Ascending aorta (tissue), 2 donors: ENCODE measurements around the gene EME2. TPM values are rescaled to one million over a fixed set of nuclear protein-coding genes. Genes with fewer than 3 reads are reported as not detected.
A peak's percentile ranks its signal among the peaks of the same experiment; 100 is the strongest.

Experiments
- DNase-seq, 2 donors: peaks; one replicate each; pipeline ENCODE4 v3.0.0-alpha.2; 2019; ENCODE audit warnings: low spot score in 2 of 2
- H3K27ac ChIP-seq, 2 donors: fragments of 200-600 bp; sonication (generic); one replicate each; pipeline ENCODE4 v1.5.1; 2016 to 2017; ENCODE audit warnings: mild to moderate bottlenecking in 1 of 2
- H3K27me3 ChIP-seq: fragments of 200-600 bp; sonication (generic); one replicate; pipeline ENCODE4 v1.5.1; 2017
- H3K36me3 ChIP-seq, 2 donors: fragments of 200-600 bp; sonication (generic); one replicate each; pipeline ENCODE4 v1.5.1; 2016
- H3K4me1 ChIP-seq, 2 donors: fragments of 200-600 bp; sonication (generic); one replicate each; pipeline ENCODE4 v1.5.1; 2016 to 2017; ENCODE audit warnings: mild to moderate bottlenecking in 1 of 2
- H3K4me3 ChIP-seq, 2 donors: fragments of 200-600 bp; sonication (generic); one replicate each; pipeline ENCODE4 v1.5.1; 2016 to 2017; ENCODE audit warnings: mild to moderate bottlenecking in 1 of 2
- H3K9me3 ChIP-seq, 2 donors: fragments of 200-600 bp; sonication (generic); one replicate each; pipeline ENCODE4 v1.5.1; 2016
- intact Hi-C: fragments of 100-400 bp; cut with DNase I; formaldehyde crosslinking; loops from one replicate; pipeline ENCODE4 v1.15.1; 2023
- total RNA-seq: library from RNA; depleted of rRNA; stranded (reverse); fragments of >200 nt; gene quantifications from one replicate; pipeline ENCODE4 v1.1.0, GENCODE V29; 2016
- TF ChIP-seq, protein P1 (sequence below), 3 experiments: fragments of 200-600 bp in 2 of 3; fragments of 450-650 bp in 1 of 3; sonication (generic) in 2 of 3; IDR thresholded peaks; one replicate each; pipeline ENCODE4 v1.5.1; 2016 to 2019; ENCODE audit warnings: antibody characterized with exemption in 3 of 3, mild to moderate bottlenecking in 1 of 3, moderate library complexity in 1 of 3

The EME2 gene
- total RNA-seq, 1 donor from 2014 or later: 25.3 TPM

DNA sequence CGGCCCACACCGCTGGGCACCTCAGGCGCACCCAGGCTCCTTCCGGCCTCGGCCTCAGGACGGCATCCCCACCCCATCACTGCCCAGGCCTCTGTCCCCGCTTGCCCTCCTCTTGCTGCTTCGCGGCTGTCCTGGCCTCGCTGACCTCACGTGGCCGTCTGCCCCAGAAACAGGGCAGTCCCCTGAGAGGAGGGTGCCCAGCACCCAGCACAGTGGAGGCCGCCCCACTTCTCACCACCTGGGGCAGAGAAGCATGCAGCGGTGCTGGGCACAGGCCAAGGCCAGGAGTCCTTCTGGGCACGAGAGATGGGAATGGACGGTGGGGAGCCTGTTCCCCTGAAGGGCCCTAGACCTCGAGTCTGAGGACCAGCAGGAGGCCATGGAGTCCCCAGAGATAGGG is 45.1 kb downstream of the EME2 start:
- H3K36me3 ChIP-seq: peaks cover 60 to 81% of the 10 kb centered on the region in 2 donors
- no peaks in the 10 kb centered on the region for H3K4me1 ChIP-seq
- no peaks in the 10 kb centered on the region for H3K9me3 ChIP-seq
- TF ChIP-seq, protein P1, sequence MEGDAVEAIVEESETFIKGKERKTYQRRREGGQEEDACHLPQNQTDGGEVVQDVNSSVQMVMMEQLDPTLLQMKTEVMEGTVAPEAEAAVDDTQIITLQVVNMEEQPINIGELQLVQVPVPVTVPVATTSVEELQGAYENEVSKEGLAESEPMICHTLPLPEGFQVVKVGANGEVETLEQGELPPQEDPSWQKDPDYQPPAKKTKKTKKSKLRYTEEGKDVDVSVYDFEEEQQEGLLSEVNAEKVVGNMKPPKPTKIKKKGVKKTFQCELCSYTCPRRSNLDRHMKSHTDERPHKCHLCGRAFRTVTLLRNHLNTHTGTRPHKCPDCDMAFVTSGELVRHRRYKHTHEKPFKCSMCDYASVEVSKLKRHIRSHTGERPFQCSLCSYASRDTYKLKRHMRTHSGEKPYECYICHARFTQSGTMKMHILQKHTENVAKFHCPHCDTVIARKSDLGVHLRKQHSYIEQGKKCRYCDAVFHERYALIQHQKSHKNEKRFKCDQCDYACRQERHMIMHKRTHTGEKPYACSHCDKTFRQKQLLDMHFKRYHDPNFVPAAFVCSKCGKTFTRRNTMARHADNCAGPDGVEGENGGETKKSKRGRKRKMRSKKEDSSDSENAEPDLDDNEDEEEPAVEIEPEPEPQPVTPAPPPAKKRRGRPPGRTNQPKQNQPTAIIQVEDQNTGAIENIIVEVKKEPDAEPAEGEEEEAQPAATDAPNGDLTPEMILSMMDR (IDR thresholded peaks at IDR 0.05): no peak
- no peaks in the 10 kb centered on the region for H3K27me3 ChIP-seq
- DNase-seq: peak in 1 of 2 donors; percentile 56
- no peak overlapping the region for H3K4me3 ChIP-seq
- no peak overlapping the region for H3K27ac ChIP-seq
- intact Hi-C loops: no loop called here

DNA sequence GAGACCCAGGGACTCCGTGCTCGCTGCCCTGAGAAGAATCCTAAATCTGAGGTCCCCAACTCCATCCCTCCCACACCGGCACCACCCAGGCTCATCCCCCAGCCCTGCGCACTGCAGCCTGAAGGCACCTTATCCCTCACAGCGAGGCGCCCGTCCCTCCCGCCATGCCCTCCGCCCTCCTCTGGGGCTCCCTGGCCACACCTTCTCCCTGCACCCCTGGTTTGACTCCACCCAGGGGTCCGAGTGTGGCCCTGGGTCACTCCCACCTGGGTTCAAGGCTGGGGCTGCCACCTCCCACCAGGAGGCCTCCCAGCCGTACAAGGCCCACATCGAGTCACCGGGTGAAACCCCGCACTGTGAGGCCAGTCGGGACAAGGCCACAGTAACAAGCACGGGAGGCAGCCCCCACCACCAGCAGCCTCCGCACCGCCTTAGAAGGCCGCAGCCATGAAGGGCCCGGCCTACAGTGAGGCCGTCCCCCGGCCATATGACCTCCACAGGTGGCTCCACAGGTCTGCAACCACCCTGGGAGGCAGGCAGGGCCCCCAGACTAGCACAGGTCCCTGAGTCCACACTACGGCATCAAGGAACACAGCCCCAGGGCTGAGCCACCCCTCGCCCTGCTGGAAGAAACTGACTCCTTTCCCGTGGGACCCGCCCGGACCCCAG is 45.7 kb downstream of the EME2 start:
- no peak overlapping the region for H3K4me3 ChIP-seq
- TF ChIP-seq, protein P1 (IDR thresholded peaks at IDR 0.05): no peak
- intact Hi-C loops: no loop called here
- no peak overlapping the region for H3K27ac ChIP-seq
- H3K9me3 ChIP-seq: no peaks in the 10 kb centered on the region
- peaks cover 61 to 81% of the 10 kb centered on the region in 2 donors for H3K36me3 ChIP-seq
- no peaks in the 10 kb centered on the region for H3K4me1 ChIP-seq
- H3K27me3 ChIP-seq: no peaks in the 10 kb centered on the region
- DNase-seq: no peak

DNA sequence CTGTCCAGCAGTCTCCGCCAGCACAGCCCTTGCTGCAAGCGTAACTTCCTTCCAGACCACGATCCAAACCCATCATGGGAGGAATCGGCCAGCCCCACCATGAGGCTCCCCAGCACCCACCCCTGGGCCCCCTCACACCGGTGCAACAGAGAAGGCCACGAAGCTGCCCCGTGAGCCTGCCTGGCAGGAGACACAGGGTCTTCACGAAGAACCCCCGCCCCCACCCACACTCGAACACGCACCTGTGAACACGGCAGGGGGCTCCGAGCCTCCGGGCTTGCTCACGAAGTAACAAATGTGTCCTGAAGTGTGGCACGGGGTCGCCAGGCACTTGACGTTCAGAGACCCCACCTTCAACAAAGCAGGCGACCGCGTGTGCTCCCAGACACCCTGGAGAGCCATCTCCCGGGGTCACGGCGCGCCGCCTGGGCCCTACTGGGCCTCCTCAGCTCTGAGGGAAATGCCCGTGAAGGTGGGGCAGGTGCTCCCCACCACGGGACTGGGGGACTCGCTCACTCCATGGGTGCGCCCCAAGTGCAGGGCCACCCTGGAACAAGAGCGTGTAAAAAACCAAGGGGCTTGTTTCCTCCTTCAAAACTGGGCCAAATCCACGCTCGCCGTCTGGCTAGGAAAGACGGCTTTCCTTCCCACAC is 46.4 kb downstream of the EME2 start:
- Histone ChIP-seq H3K36me3 (peaks cover 61 to 74% of the 10 kb centered on the region in 2 donors), H3K27ac (no peak overlapping the region), H3K4me1 (no peaks in the 10 kb centered on the region), H3K4me3 (no peak overlapping the region), H3K27me3 (no peaks in the 10 kb centered on the region), H3K9me3 (no peaks in the 10 kb centered on the region)
- no peak for DNase-seq
- intact Hi-C loops: no loop called here
- TF ChIP-seq, protein P1 (IDR thresholded peaks at IDR 0.05): no peak

DNA sequence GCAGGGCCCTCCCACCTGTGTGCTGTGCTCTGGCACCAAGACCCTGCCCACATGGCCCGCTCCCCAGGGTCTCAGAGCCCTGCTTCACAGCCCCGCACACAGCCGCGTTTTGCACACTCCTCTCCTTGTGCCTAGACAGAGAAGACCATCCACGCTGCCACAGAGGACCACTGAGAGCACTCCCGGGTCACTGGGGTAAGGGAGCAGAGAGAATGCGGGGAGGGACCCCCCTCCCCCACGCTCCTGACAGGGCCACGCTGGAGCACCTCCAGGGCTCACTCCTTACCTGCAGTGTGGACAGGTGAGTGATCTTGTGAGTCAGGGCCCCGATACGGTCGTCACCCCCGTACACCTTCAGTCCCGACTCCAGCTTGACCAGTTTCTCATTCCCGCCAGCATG is 47.0 kb downstream of the EME2 start:
- DNase-seq: no peak
- peaks cover 61 to 72% of the 10 kb centered on the region in 2 donors for H3K36me3 ChIP-seq

DNA sequence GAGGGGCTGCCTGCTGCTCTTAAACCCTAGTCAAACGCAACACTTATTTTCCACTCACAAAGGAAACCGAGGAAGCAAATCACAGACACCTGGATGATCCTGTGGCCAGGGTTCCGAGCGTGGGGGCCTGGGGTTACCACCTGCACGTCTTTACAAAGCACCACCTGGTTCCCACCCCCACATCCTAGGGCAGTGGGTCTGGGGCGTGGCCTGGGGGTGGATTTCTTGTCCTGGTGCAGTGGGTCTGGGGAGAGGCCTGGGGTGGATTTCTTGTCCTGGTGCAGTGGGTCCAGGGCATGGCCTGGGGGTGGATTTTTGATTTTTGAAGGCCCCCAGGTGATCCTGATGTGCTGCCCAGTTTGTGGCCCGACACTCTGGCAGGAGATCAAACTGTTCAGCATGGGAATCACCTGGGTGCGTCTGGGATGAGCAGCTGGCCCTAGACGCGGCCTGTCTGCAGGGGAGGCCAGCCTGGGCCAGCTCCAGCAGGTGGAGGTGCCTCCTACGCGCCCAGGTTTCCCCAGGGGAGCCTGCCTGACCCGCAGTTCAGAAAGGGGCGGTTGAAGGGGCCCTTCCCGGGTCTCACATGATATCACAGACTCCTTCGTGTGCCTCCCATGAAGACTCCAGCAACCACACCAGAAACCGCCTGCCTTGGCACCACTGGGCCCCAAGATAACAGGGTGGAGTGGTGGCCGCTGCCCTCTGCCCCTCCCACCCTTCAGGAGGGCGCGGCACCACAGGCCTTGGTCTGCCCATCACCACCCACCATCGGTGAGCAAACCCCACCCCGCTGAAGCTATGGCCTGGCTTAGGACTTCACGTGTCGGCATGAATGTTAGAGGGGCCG is 47.7 kb downstream of the EME2 start:
- no peaks in the 10 kb centered on the region for H3K27me3 ChIP-seq
- no peak overlapping the region for H3K27ac ChIP-seq
- DNase-seq: no peak
- peaks cover 2 to 11% of the 10 kb centered on the region in 2 donors for H3K4me1 ChIP-seq
- no peak overlapping the region for H3K4me3 ChIP-seq
- intact Hi-C loops: no loop called here
- H3K9me3 ChIP-seq: no peaks in the 10 kb centered on the region
- TF ChIP-seq, protein P1 (IDR thresholded peaks at IDR 0.05): no peak
- peaks cover 61 to 71% of the 10 kb centered on the region in 2 donors for H3K36me3 ChIP-seq

More for the DNA sequence above, 47.0 kb downstream of the EME2 start:
- intact Hi-C loops: no loop called here
- H3K9me3 ChIP-seq: no peaks in the 10 kb centered on the region
- H3K4me3 ChIP-seq: no peak overlapping the region
- H3K27ac ChIP-seq: no peak overlapping the region
- TF ChIP-seq, protein P1 (IDR thresholded peaks at IDR 0.05): no peak
- no peaks in the 10 kb centered on the region for H3K27me3 ChIP-seq
- H3K4me1 ChIP-seq: peaks cover 0 to 5% of the 10 kb centered on the region in 2 donors
